Suprapubic skin (tissue), 3 donors: Measurements from ENCODE around the gene ZNF225.

Experiments
- POLR2AphosphoS5 ChIP-seq, 3 donors: sonication (generic); formaldehyde crosslinking; IDR thresholded peaks; one replicate each; pipeline ENCODE4 v1.6.1; 2017; ENCODE audit warnings: antibody characterized with exemption in 3 of 3
- TF ChIP-seq, protein P1 (sequence below), 2 donors: fragments of 200-600 bp in 1 of 2; fragments of 450-650 bp in 1 of 2; sonication (generic) in 1 of 2; IDR thresholded peaks; one replicate each; pipeline ENCODE4 v1.5.1; 2016 to 2019; ENCODE audit warnings: antibody characterized with exemption in 2 of 2, mild to moderate bottlenecking in 1 of 2, moderate library complexity in 1 of 2

DNA sequence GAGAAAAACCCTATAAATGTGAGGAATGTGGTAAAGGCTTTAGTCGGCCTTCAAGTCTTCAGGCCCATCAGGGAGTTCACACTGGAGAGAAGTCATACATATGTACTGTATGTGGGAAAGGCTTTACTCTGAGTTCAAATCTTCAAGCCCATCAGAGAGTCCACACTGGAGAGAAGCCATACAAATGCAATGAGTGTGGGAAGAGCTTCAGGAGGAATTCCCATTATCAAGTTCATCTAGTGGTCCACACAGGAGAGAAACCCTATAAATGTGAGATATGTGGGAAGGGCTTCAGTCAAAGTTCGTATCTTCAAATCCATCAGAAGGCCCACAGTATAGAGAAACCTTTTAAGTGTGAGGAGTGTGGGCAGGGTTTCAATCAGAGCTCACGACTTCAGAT lies 63.4 kb downstream of the ZNF225 start:
- TF ChIP-seq, protein P1, sequence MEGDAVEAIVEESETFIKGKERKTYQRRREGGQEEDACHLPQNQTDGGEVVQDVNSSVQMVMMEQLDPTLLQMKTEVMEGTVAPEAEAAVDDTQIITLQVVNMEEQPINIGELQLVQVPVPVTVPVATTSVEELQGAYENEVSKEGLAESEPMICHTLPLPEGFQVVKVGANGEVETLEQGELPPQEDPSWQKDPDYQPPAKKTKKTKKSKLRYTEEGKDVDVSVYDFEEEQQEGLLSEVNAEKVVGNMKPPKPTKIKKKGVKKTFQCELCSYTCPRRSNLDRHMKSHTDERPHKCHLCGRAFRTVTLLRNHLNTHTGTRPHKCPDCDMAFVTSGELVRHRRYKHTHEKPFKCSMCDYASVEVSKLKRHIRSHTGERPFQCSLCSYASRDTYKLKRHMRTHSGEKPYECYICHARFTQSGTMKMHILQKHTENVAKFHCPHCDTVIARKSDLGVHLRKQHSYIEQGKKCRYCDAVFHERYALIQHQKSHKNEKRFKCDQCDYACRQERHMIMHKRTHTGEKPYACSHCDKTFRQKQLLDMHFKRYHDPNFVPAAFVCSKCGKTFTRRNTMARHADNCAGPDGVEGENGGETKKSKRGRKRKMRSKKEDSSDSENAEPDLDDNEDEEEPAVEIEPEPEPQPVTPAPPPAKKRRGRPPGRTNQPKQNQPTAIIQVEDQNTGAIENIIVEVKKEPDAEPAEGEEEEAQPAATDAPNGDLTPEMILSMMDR (IDR thresholded peaks at IDR 0.05), result no peak
- TF ChIP-seq POLR2AphosphoS5 (IDR thresholded peaks at IDR 0.05), result no peak
